Activated gamma-delta T cell treated with anti-CD3 and anti-CD28 coated beads, Interleukin-2, amount 50 U/mL, for 16 hours (primary cell): ENCODE measurements around the gene DMBX1.

Source experiments
- DNase-seq: peaks from one replicate; pipeline ENCODE4 v3.0.0-alpha.2; 2020; ENCODE audit warnings: low read depth

Gene DMBX1

GRCh38 chr1:46489638-46490405 is at the start of gene DMBX1:
Gene DMBX1, plus strand, starts transcription at chr1:46489836. Its CDS starts 17,175 bp downstream, at chr1:46507011.
- DNase-seq: no peak

DNA sequence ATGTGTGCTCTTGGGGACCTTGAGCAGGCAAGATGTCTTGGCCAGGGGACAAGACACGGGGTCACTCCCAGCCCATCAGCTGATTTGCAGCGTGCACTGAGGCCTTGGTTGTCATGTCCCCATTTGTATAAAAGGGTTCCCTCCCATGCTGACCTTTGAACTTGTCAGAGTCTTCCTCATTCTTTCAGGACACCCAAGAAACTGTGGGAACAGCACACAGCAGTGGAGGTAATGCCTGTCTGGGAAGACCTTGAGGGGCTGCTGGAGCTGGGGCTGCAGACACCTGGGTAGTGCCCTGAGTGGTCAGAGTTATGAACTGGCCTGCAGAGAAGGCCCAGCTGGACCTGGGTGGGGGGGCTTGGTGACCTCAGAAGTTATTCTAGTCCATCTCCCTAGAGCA is 49.2 kb upstream of the DMBX1 start:
- no peak for DNase-seq

DNA sequence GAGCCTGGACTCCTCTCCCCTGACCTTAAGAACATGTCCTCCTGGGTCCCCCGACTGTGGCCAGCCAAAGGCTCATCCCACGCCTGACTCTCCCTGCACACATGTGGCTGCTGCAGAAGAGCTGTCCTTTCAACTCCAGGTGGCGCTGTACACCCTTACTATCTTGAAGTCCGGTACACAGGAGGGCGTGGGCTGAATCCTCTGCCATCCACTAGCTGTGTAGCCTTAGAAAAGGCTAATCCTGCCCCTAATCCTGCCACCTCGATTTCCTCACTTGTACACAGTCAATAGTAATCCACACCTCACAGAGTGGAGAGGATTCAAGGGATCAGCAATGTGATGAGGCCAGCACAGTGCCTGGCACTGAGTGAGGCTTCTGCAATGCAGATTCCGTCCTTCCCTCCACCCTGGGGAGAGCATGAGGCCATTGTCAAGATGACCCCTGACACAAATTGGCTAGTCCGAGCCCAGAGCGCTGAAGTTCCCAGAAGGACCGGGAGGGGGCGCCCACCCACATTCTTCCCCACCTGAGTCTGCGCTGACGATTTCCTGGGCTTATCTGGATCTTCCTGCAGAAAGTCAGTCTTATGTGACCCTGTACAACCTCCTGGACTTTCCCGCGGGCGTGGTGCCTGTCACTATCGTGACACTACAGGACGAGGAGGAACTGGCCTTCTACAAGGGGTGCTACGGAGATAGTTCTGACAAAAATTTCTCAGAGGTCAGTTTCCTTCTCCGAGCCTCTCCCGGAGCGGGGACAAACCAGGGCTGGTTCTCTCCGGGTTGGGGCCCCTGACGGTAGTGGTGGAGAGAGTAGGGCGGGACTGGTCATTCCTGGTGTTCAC is 47.1 kb upstream of the DMBX1 start:
- DNase-seq: peak; percentile 46

DNA sequence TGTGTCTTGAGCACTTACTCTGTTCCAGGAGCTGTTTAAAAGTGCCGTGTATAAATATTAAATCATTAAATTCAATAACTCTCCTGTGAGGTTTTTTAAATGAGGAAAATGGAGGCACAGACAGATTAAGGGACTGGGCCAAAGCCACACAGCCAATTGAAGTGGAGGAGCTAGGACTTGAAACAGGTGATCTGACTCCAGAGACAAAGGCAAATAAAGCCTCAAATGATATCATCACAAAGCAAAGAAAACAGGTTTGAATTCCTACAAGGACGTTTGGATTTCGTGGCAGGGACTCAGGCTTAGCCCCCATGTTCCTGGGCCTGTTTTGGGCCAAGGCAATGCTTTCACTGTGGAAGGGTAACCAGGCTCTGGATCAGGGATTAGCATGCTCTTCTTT is 45.2 kb upstream of the DMBX1 start:
- no peak for DNase-seq

DNA sequence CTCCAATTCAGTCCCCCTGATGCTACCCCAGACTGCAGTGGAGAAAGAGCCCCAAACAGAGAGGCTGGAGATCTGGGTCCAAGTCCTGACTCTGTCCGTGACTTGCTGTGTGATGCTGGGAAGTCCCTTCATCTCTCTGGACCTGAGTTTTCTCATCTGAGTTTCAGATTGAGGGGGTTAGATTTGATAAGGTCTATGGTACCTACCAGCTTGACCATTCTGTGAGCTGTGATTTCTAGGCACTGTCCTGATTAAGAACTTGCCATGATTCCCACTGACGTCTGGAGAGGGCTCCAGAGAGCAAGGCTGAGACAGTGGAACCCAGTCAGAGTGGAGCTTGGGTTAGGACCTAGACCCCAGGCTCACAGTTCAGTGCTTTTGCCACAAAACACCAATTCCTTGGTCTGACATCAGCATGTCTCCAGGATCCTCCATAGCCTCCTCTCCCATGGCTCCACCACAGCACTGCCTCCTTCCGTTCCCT is 43.8 kb upstream of the DMBX1 start:
- DNase-seq: no peak

GRCh38 chr1:46446646-46447498 is 42.8 kb upstream of the DMBX1 start:
- peak; percentile 63 for DNase-seq

- no peak for DNase-seq
Observed at GRCh38 chr1:46447499-46448108, 42.0 kb upstream of the DMBX1 start.

DNA sequence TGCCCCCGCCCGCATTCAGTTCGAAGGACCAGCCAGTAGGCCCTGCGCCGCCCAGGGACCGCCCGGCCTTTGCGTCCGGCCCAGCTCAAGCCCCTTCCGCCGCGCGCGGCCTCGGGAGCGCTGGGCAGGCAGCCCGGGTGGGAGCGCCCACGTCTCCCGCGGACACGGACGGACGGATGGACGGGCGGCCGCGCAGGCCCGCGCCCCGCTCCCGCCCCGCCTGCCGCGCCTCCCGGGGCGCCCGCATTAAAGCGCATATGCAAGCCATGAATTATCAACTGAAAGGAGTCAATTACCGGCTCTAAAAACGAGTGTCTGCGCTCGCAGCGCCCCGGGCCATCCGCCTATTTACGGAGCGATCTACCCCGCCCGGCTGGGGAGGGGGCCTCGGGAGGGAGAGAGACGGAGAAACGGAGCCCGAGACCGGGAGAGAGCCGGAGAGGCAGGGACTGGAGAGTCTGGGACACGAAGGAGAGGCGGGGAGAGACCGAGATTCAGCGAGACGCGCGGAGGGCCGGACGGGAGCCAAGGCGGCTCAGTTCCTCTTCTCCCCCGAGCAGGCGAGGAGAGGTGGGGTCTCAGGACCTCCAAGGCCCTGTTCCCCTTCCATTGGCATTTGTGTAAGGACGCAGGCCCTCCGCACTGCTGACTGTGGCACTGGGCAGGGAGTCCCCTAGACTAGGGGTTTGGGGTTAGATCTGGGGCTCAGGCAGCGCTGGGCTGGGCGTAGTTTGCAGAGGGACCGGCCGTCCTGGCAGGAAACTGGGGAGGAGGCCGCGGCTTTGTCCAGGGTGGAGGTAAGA is 41.3 kb upstream of the DMBX1 start:
- no peak for DNase-seq

DNA sequence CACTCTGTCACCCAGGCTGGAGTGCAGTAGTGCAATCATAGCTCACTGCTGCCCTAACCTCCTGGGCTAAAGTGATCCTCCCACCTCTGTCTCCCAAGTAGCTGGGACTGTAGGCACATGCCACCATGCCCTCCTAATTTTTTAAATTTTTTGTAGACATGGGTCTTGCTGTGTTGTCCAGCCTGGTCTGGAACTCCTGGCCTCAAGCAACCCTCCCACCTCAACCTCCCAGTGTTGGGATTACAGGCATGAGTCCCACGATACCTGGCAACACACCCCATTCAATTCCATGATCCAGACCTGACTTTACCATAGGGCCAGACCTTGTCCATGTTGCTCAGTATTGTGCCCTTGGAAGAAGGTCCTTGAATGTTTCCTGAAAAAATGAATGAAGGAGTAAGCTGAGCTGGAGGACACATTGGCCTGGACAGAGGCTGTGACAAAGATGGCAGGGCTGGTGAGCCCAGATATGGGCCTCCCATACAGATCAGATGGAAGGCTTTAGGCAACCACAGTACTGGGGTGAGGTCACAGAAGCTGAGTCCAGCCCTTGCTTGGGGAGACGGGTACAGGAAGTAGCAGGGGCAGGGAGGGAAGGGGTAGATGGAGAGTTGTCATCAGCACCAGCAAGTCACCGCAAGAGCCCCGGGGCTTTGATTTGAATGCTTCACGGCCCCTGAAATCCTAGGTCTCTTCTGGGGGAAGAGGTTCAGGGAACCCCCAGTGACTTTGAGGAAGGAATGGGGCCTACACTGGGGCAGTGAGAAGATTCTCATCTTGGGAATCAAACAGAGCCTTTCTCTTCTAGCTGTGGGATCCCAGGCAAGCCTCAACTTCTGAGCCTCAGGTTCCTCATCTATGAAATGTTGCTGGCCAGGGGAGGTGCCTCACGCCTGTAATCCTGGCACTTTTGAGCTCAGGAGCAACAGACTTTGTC is 40.1 kb upstream of the DMBX1 start:
- no peak for DNase-seq

DNA sequence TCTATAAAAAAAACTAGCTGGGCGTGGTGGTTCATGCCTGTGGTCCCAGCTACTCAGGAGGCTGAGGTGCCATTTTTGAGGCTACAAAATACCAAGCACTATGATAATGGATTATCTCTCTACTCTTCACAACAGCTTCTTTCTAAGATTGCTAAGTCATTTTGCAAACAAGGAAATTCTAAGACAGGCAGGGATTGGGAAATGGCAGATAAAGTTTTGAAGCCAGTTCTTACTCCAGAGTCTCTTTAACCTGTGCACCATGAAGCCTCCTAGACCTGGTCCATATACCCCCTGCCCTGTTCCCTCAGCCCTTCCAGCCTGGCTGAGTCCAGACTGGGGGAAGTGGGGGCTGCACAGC is 39.5 kb upstream of the DMBX1 start:
- DNase-seq: no peak

- DNase-seq: no peak
Observed at GRCh38 chr1:46451948-46452930, 37.4 kb upstream of the DMBX1 start.

DNA sequence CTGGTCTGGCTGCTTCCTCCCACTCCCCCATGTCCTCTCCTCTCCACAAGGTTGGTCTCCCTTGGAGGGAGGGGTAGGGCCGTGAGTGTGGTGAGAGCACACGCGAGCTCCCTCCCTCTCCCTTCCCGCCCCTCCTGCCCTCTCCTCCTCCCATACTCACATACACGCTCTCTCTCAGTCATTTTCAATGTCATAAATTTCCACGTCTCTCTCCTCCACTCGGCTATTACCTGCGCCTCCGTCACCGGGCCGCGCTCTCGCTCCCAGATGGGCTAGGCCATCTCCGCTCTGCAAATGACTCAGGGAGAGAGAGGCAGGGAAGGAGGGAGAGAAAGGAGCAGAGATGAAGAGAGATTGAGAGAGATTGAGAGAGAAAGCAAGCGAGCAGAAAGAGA is 36.7 kb upstream of the DMBX1 start:
- DNase-seq: no peak

DNA sequence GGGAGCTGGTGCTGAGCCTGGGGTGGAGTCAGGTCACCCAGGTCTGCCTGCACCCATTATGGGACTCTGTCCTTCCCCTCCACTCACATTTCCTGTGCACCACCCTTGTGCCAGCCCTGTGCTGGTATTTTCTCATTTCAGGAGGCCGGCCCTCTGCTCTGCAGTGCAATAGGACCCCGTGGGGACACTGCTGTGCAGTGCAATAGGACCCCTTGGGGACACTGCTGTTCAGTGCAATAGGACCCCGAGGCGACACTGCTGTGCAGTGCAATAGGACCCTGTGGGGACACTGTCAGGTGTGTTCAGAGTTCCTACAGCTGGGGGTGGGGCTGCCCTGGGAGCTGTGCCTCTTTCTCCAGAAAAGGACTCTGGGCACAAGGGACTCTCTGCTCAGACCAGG is 36.2 kb upstream of the DMBX1 start:
- DNase-seq: no peak

DNA sequence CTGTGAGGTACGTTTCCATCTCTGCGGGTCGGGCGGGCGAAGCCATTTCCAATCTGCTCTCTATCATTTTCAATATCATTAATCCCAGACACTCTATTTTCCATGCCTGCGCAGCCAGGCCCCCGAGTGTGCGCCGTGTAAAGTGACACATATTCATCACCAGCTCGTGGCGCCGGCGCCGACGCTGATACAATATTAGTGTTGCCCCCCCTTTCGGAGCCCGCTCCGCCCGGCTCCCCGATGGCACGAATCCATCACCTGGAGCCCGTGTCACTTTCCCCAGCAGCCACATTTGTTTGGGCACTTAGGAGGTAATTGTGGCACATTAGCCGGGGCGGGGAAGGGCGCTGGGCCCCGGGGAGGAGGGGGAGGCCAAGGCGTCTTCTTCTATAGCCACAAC is 33.7 kb upstream of the DMBX1 start:
- DNase-seq: no peak

DNA sequence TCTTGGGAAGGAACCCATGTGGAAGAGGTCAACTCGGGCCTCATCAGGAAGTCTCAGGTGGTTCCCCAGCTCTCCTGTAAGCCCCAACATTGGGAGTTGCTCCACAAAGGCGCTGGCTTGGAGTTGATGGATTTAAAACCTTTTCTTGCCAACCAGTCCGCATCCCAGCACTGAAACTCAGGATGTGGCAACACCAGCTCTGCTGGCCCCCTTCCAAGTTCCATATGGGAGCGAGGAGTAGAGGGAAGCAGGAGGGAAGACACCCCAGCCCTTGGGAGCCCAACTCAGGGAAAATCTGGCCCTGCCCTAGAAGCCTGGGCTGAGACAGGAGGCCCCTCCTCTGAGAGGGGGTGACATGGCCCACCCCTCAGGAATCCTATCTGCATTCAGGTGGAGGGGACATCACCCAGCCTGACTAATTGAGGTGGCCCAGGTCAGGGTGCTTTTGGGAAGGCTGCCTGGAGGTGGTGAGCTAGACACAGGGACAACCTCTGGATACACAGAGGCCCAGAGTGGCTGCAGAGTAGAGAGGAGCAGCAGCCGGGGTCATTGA is 33.1 kb upstream of the DMBX1 start:
- DNase-seq: no peak

GRCh38 chr1:46457178-46457577 is 32.5 kb upstream of the DMBX1 start:
- no peak for DNase-seq

GRCh38 chr1:46458190-46458589 is 31.4 kb upstream of the DMBX1 start:
- no peak for DNase-seq

DNA sequence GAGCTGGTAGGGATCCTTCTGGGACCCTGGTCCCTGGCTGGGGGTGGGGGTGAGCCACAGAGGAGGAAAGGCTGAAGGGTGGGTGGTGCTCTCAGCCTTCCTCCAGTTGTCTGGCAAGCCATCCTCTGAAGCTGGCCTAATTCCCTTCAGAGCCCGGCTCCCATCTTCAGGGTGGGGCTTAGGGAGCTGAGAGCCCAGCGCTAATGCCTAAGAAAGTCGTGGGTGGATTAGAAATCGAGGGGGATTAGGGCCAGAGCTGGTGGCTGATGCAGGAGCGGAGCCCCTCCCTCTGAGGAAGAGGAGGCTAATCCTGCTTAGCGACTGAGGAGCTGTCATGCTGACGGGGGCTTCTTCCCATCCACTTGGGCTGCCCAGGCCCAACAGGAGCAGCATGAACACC is 30.8 kb upstream of the DMBX1 start:
- no peak for DNase-seq
